ENCODE measurements around the gene STX1B. TPM values are rescaled to one million over a fixed set of nuclear protein-coding genes. Genes with fewer than 3 reads are reported as not detected.

Gene STX1B
- polyA plus RNA-seq, 1 donor (not counting 4 experiments of a cell fraction or from before 2014, with no cell fraction given): 0.34 TPM

DNA sequence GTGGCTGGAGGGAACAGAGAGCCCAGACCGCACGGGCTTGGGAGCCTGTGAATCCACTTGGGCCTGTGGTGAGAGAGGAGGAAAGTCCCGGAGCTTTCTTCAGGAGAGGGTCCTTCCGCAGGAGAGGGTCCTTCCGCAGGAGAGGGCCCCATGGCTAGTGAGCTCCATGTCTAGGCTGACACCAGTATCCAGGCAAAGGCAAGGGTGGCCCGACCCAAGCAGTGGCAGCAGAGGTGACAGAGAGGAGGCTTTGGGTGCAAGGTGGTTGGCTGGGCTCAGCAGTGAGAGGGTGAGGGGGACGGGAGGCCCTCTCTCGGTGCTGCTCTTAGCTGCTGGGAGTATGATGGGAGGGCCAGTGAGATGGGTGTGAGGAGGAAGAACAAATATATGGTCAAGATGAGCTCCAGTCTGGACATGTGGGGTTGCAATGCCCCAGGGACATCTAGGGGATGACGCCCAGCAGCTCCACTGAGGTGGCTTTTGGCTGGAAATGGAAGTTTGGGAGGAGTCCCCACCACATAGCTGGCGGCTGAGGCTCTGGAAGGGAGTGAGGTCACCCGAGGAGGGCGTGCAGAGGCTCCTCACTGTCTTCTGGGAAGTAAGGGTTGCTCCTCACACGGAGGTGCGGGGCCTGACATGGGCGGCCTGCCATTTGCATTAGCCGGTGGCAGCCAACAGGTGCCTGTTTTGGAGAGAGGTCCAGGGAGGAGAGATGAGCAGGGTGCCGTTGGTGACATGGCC lies 27.7 kb downstream of the STX1B start:
- DNase-seq (ENCODE audit: low read depth, low spot score): no peak

GRCh38 chr16:30980959-30981358 lies 29.5 kb downstream of the STX1B start:
- dilution Hi-C loops (cut with MboI; ENCODE audit: extremely low pct_ligation_motif_present, low sequenced_read_pairs): no loop called here
- TF ChIP-seq EZH2 (IDR thresholded peaks at IDR 0.05; ENCODE audit: low read length) (no peak), CTCF (optimal IDR thresholded peaks at IDR 0.05 in 1 of 3, IDR thresholded peaks at IDR 0.05 in 1 of 3, conservative IDR thresholded peaks at IDR 0.05 in 1 of 3; ENCODE audit: extremely low read depth in 1 of 3, insufficient read depth in 2 of 3, low read length in 3 of 3) (no peak)
- Histone ChIP-seq H3K79me2 (ENCODE audit: control insufficient read depth, insufficient read depth, low read length) (peaks cover 3% of the 10 kb centered on the region), H3K9me1 (ENCODE audit: control insufficient read depth, extremely low read depth, insufficient read depth, low read length) (no peaks in the 10 kb centered on the region), H3K4me2 (ENCODE audit: control insufficient read depth, extremely low read depth, insufficient read depth, low read depth, low read length) (no peak overlapping the region), H3K4me1 (ENCODE audit: control insufficient read depth, extremely low read depth, insufficient read depth, low read length) (peaks cover 15% of the 10 kb centered on the region), H3K9me3 (ENCODE audit: control insufficient read depth, low read depth, low read length) (no peaks in the 10 kb centered on the region), H3K27ac (ENCODE audit: control insufficient read depth, insufficient read depth, low read length) (no peak overlapping the region), H4K20me1 (ENCODE audit: control insufficient read depth, extremely low read depth, insufficient read depth, low read length) (peaks cover 2% of the 10 kb centered on the region), H3K27me3 (ENCODE audit: control insufficient read depth, extremely low read depth, insufficient read depth, low read length) (no peaks in the 10 kb centered on the region), H3K4me3 (ENCODE audit: control insufficient read depth in 2 of 3, extremely low read depth in 1 of 3, insufficient read depth in 2 of 3, low read depth in 1 of 3, low read length in 3 of 3) (no peak overlapping the region), H3K9ac (ENCODE audit: control insufficient read depth, extremely low read depth, insufficient read depth, low read length) (no peak overlapping the region), H2AFZ (ENCODE audit: control insufficient read depth, low read length) (no peak overlapping the region), H3K36me3 (ENCODE audit: control insufficient read depth in 2 of 2, extremely low read depth in 1 of 2, insufficient read depth in 2 of 2, low read length in 2 of 2) (peaks cover 16 to 27% of the 10 kb centered on the region in 2 experiments)
- DNase-seq (ENCODE audit: low read depth, low spot score) (no peak), FAIRE-seq (no peak)

More for the DNA sequence above, 27.7 kb downstream of the STX1B start:
- Histone ChIP-seq H3K4me1 (ENCODE audit: control insufficient read depth, extremely low read depth, insufficient read depth, low read length) (peaks cover 15% of the 10 kb centered on the region), H2AFZ (ENCODE audit: control insufficient read depth, low read length) (no peak overlapping the region), H3K9ac (ENCODE audit: control insufficient read depth, extremely low read depth, insufficient read depth, low read length) (no peak overlapping the region), H3K79me2 (ENCODE audit: control insufficient read depth, insufficient read depth, low read length) (no peaks in the 10 kb centered on the region), H3K9me1 (ENCODE audit: control insufficient read depth, extremely low read depth, insufficient read depth, low read length) (no peaks in the 10 kb centered on the region), H3K27ac (ENCODE audit: control insufficient read depth, insufficient read depth, low read length) (no peak overlapping the region), H3K4me3 (ENCODE audit: control insufficient read depth in 2 of 3, extremely low read depth in 1 of 3, insufficient read depth in 2 of 3, low read depth in 1 of 3, low read length in 3 of 3) (no peak overlapping the region), H3K36me3 (ENCODE audit: control insufficient read depth in 2 of 2, extremely low read depth in 1 of 2, insufficient read depth in 2 of 2, low read length in 2 of 2) (peaks cover 13 to 14% of the 10 kb centered on the region in 2 experiments), H3K9me3 (ENCODE audit: control insufficient read depth, low read depth, low read length) (no peaks in the 10 kb centered on the region), H3K4me2 (ENCODE audit: control insufficient read depth, extremely low read depth, insufficient read depth, low read depth, low read length) (no peak overlapping the region), H4K20me1 (ENCODE audit: control insufficient read depth, extremely low read depth, insufficient read depth, low read length) (no peaks in the 10 kb centered on the region), H3K27me3 (ENCODE audit: control insufficient read depth, extremely low read depth, insufficient read depth, low read length) (no peaks in the 10 kb centered on the region)
- TF ChIP-seq EZH2 (IDR thresholded peaks at IDR 0.05; ENCODE audit: low read length) (no peak), CTCF (optimal IDR thresholded peaks at IDR 0.05 in 1 of 3, IDR thresholded peaks at IDR 0.05 in 1 of 3, conservative IDR thresholded peaks at IDR 0.05 in 1 of 3; ENCODE audit: extremely low read depth in 1 of 3, insufficient read depth in 2 of 3, low read length in 3 of 3) (no peak)
- no peak for FAIRE-seq
- dilution Hi-C loops (cut with MboI; ENCODE audit: extremely low pct_ligation_motif_present, low sequenced_read_pairs): no loop called here
